Motor neuron (in vitro differentiated cells): ENCODE measurements around the gene CNOT11. TPM values are rescaled to one million over a fixed set of nuclear protein-coding genes. Genes with fewer than 3 reads are reported as not detected.

Experiments used
- ATAC-seq, 8 experiments: fragments of 200-7000 bp; cut with Tn5 transposase; replicated peaks in 6 of 8; 2 replicates each; pipeline ENCODE4 v1.8.0; 2021; ENCODE audit warnings: mild to moderate bottlenecking in 8 of 8, moderate library complexity in 8 of 8
- H3K27ac ChIP-seq, 2 donors: fragments of 250-450 bp; sonication (Bioruptor Pico); 2 replicates each; pipeline ENCODE4 v1.9.0; 2021; ENCODE audit warnings: antibody characterized with exemption in 2 of 2, mild to moderate bottlenecking in 2 of 2, moderate library complexity in 1 of 2
- H3K4me1 ChIP-seq, 2 donors: fragments of 250-450 bp; sonication (Bioruptor Pico); replicated peaks in 1 of 2; 2 replicates each; pipeline ENCODE4 v1.6.1; 2021; ENCODE audit warnings: antibody characterized with exemption in 2 of 2, mild to moderate bottlenecking in 2 of 2, moderate library complexity in 1 of 2
- H3K4me3 ChIP-seq, 5 donors: fragments of 250-450 bp; sonication (Bioruptor Pico); 2 replicates each; pipeline ENCODE4 v1.9.0; 2021; ENCODE audit warnings: antibody characterized with exemption in 5 of 5, mild to moderate bottlenecking in 5 of 5, moderate library complexity in 4 of 5
- WGBS, 10 experiments: fragments of 450-650 bp; shearing (Covaris generic); methylation state at CpG; one replicate each; pipeline ENCODE4 v1.0.0; 2022; 5-methylcytosine and 5-hydroxymethylcytosine counted together
- in situ Hi-C, 9 experiments: fragments of 400-800 bp; cut with MboI; loops; one replicate each; pipeline ENCODE4 v1.15.0; 2021; ENCODE audit warnings: low sequenced_read_pairs in 9 of 9, low pct_unique_long_range_greater_than_20kb in 2 of 9; ENCODE audit not compliant: unreplicated experiment in 9 of 9
- total RNA-seq, 8 experiments: library from RNA; unstranded; fragments of 300-600 nt; gene quantifications; 2 replicates each; pipeline versions ENCODE4 v1.2.3 to v1.2.4, GENCODE V29; 2022

CNOT11 gene
- total RNA-seq, 8 experiments from 2014 or later, result 15.1 to 30.4 (median 23.5) TPM

GRCh38 chr2:101267671-101268656, 15.3 kb downstream of the CNOT11 start:
- in situ Hi-C loops, result loop anchor here in 1 of 9 experiments (25.0 kb wide), 1 partner anchor 256 kb away; the partner anchor contains the start of gene RPL31
- no peak overlapping the region for H3K27ac ChIP-seq

GRCh38 chr2:101270700-101271259, 18.1 kb downstream of the CNOT11 start:
- no peak for ATAC-seq
- Histone ChIP-seq H3K4me3 (no peak overlapping the region), H3K4me1 (no peaks in the 10 kb centered on the region), H3K27ac (no peak overlapping the region)
- in situ Hi-C loops, result loop anchor here in 1 of 9 experiments (25.0 kb wide), 1 partner anchor 258 kb away; the partner anchor contains the start of gene RPL31
- WGBS, 10 experiments, result 78 to 100% (median 94%) methylated on average over 1 to 8 of the region's 8 CpGs; no CpG with 5 or more reads in 2 of the 10 experiments

More at GRCh38 chr2:101267671-101268656, 15.3 kb downstream of the CNOT11 start:
- ATAC-seq, result no peak
- H3K4me3 ChIP-seq, result no peak overlapping the region
- WGBS, 10 experiments, result 63 to 97% (median 72%) methylated on average over 4 to 15 of the region's 15 CpGs
- H3K4me1 ChIP-seq, result no peaks in the 10 kb centered on the region

- in situ Hi-C loops, result loop anchor here in 1 of 9 experiments (25.0 kb wide), 1 partner anchor 260 kb away; the partner anchor contains the start of gene RPL31
- ATAC-seq, result no peak
- H3K27ac ChIP-seq, result no peak overlapping the region
These were observed 19.5 kb downstream of the CNOT11 start for GRCh38 chr2:101272045-101272784.

GRCh38 chr2:101273056-101273455, 20.4 kb downstream of the CNOT11 start:
- Histone ChIP-seq H3K4me1 (no peaks in the 10 kb centered on the region), H3K27ac (no peak overlapping the region), H3K4me3 (no peak overlapping the region)
- WGBS, 10 experiments, result 65 to 90% (median 83%) methylated on average over 2 to 8 of the region's 8 CpGs; no CpG with 5 or more reads in 1 of the 10 experiments
- peak in 4 of 8 experiments; percentile 35 to 57 (median 42) for ATAC-seq
- in situ Hi-C loops, result loop anchor here in 1 of 9 experiments (25.0 kb wide), 1 partner anchor 261 kb away; the partner anchor contains the start of gene RPL31

More at GRCh38 chr2:101272045-101272784, 19.5 kb downstream of the CNOT11 start:
- no peaks in the 10 kb centered on the region for H3K4me1 ChIP-seq
- 60 to 100% (median 90%) methylated on average over 1 to 3 of the region's 3 CpGs for WGBS, 10 experiments
- H3K4me3 ChIP-seq, result no peak overlapping the region

- ATAC-seq, result no peak
- 85 to 98% (median 92%) methylated on average over 2 to 5 of the region's 5 CpGs; no CpG with 5 or more reads in 4 of the 10 experiments for WGBS, 10 experiments
- Histone ChIP-seq H3K27ac (no peak overlapping the region), H3K4me1 (no peaks in the 10 kb centered on the region), H3K4me3 (no peak overlapping the region)
- in situ Hi-C loops, result loop anchor here in 1 of 9 experiments (25.0 kb wide), 1 partner anchor 262 kb away; the partner anchor contains the start of gene RPL31
These were observed 21.5 kb downstream of the CNOT11 start for GRCh38 chr2:101274142-101274541.

GRCh38 chr2:101277111-101277510, 24.4 kb downstream of the CNOT11 start:
- Histone ChIP-seq H3K27ac (no peak overlapping the region), H3K4me3 (no peak overlapping the region), H3K4me1 (no peaks in the 10 kb centered on the region)
- 82 to 100% (median 89%) methylated on average over 1 to 4 of the region's 7 CpGs; no CpG with 5 or more reads in 3 of the 10 experiments for WGBS, 10 experiments
- in situ Hi-C loops, result no loop called here
- no peak for ATAC-seq

GRCh38 chr2:101278925-101279324, 26.2 kb downstream of the CNOT11 start:
- WGBS, 10 experiments, result 25 to 100% (median 95%) methylated on average over 2 to 3 of the region's 3 CpGs; no CpG with 5 or more reads in 3 of the 10 experiments
- no peak overlapping the region for H3K27ac ChIP-seq
- H3K4me1 ChIP-seq, result no peaks in the 10 kb centered on the region
- in situ Hi-C loops, result no loop called here
- ATAC-seq, result no peak
- no peak overlapping the region for H3K4me3 ChIP-seq

GRCh38 chr2:101281482-101281881, 28.8 kb downstream of the CNOT11 start:
- H3K4me3 ChIP-seq, result no peak overlapping the region

GRCh38 chr2:101282980-101283379, 30.3 kb downstream of the CNOT11 start:
- 67 to 100% (median 94%) methylated on average over 1 to 2 of the region's 3 CpGs; no CpG with 5 or more reads in 4 of the 10 experiments for WGBS, 10 experiments
- ATAC-seq, result no peak
- in situ Hi-C loops, result no loop called here
- Histone ChIP-seq H3K4me3 (no peak overlapping the region), H3K27ac (no peak overlapping the region), H3K4me1 (no peaks in the 10 kb centered on the region)

More at GRCh38 chr2:101281482-101281881, 28.8 kb downstream of the CNOT11 start:
- WGBS, 10 experiments, result 80 to 100% (median 91%) methylated on average over 2 to 4 of the region's 4 CpGs; no CpG with 5 or more reads in 4 of the 10 experiments
- ATAC-seq, result no peak
- Histone ChIP-seq H3K27ac (no peak overlapping the region), H3K4me1 (no peaks in the 10 kb centered on the region)
- in situ Hi-C loops, result no loop called here

- in situ Hi-C loops, result no loop called here
- no peak overlapping the region for H3K27ac ChIP-seq
- 82 to 100% (median 100%) methylated on average over 2 to 6 of the region's 6 CpGs; no CpG with 5 or more reads in 1 of the 10 experiments for WGBS, 10 experiments
- no peak for ATAC-seq
- H3K4me3 ChIP-seq, result no peak overlapping the region
- no peaks in the 10 kb centered on the region for H3K4me1 ChIP-seq
These were observed 34.0 kb downstream of the CNOT11 start for GRCh38 chr2:101286684-101287083.

- no peak overlapping the region for H3K27ac ChIP-seq
- no peak overlapping the region for H3K4me3 ChIP-seq
- in situ Hi-C loops, result no loop called here
- no peaks in the 10 kb centered on the region for H3K4me1 ChIP-seq
- 87 to 100% (median 95%) methylated on average over 1 to 2 of the region's 2 CpGs; no CpG with 5 or more reads in 1 of the 10 experiments for WGBS, 10 experiments
- ATAC-seq, result no peak
These were observed 34.6 kb downstream of the CNOT11 start for GRCh38 chr2:101287303-101287702.

- Histone ChIP-seq H3K4me1 (peaks cover 0 to 6% of the 10 kb centered on the region in 2 donors), H3K27ac (no peak overlapping the region), H3K4me3 (no peak overlapping the region)
- ATAC-seq, result no peak
- in situ Hi-C loops, result no loop called here
These were observed 38.0 kb downstream of the CNOT11 start for GRCh38 chr2:101290711-101291110.
